Astrocyte (in vitro differentiated cells and primary cell): ENCODE measurements around the gene DPP7. TPM values are rescaled to one million over a fixed set of nuclear protein-coding genes. Genes with fewer than 3 reads are reported as not detected.

Experiments used
- DNase-seq: peaks from one replicate; pipeline ENCODE4 v3.0.0-alpha.2; 2010; ENCODE audit warnings: low read depth
- FAIRE-seq: peaks from 2 replicates; lab custom pipeline; 2011; peaks lifted over from hg19 to GRCh38; lab: Jason Lieb, UNC
- H2AFZ ChIP-seq: 2 replicates; pipeline ENCODE4 v1.6.0; 2012; ENCODE audit warnings: low read depth, low read length, inconsistent platforms
- H3K27ac ChIP-seq: 2 replicates; pipeline ENCODE4 v1.5.1; 2011; ENCODE audit warnings: low read depth, low read length, inconsistent platforms
- H3K27me3 ChIP-seq: 2 replicates; pipeline ENCODE4 v1.6.0; 2011; ENCODE audit warnings: low read length, inconsistent platforms; ENCODE audit not compliant: insufficient read depth
- H3K36me3 ChIP-seq: 2 replicates; pipeline ENCODE4 v1.5.1; 2011; ENCODE audit warnings: low read length, inconsistent platforms; ENCODE audit not compliant: insufficient read depth
- H3K4me1 ChIP-seq: 2 replicates; pipeline ENCODE4 v1.5.1; 2011; ENCODE audit warnings: low read length, inconsistent platforms; ENCODE audit not compliant: insufficient read depth
- H3K4me2 ChIP-seq: 2 replicates; pipeline ENCODE4 v1.6.0; 2012; ENCODE audit warnings: low read length, inconsistent platforms
- H3K4me3 ChIP-seq: 2 replicates; pipeline ENCODE4 v1.5.1; 2011; ENCODE audit warnings: low read depth, mild to moderate bottlenecking, low read length, inconsistent platforms; ENCODE audit not compliant: insufficient read depth
- H3K79me2 ChIP-seq: 2 replicates; pipeline ENCODE4 v1.6.0; 2012; ENCODE audit warnings: mild to moderate bottlenecking, low read length, inconsistent platforms; ENCODE audit not compliant: insufficient read depth
- H3K9ac ChIP-seq: 2 replicates; pipeline ENCODE4 v1.6.0; 2012; ENCODE audit warnings: mild to moderate bottlenecking, low read length, inconsistent platforms
- H3K9me3 ChIP-seq: 2 replicates; pipeline ENCODE4 v1.5.1; 2012; ENCODE audit warnings: low read depth, mild to moderate bottlenecking, low read length, inconsistent platforms; ENCODE audit not compliant: insufficient read depth
- H4K20me1 ChIP-seq: 2 replicates; pipeline ENCODE4 v1.6.0; 2012; ENCODE audit warnings: low read length, inconsistent platforms; ENCODE audit not compliant: insufficient read depth
- H3K27ac Mint-ChIP-seq: one replicate; pipeline ENCODE4 v1.8.0; 2021; ENCODE audit warnings: mild to moderate bottlenecking, mixed read lengths; ENCODE audit not compliant: unreplicated experiment
- H3K27me3 Mint-ChIP-seq: one replicate; pipeline ENCODE4 v1.8.0; 2021; ENCODE audit warnings: low read depth, mixed read lengths; ENCODE audit not compliant: unreplicated experiment
- H3K36me3 Mint-ChIP-seq: one replicate; pipeline ENCODE4 v1.8.0; 2021; ENCODE audit warnings: low read depth, mixed read lengths; ENCODE audit not compliant: unreplicated experiment
- H3K4me1 Mint-ChIP-seq: one replicate; pipeline ENCODE4 v1.8.0; 2021; ENCODE audit warnings: low read depth, mixed read lengths; ENCODE audit not compliant: unreplicated experiment
- H3K4me3 Mint-ChIP-seq: one replicate; pipeline ENCODE4 v1.8.0; 2021; ENCODE audit warnings: mild to moderate bottlenecking, moderate library complexity, mixed read lengths; ENCODE audit not compliant: unreplicated experiment
- H3K9me3 Mint-ChIP-seq: one replicate; pipeline ENCODE4 v1.8.0; 2021; ENCODE audit warnings: mild to moderate bottlenecking, mixed read lengths; ENCODE audit not compliant: unreplicated experiment
- EZH2 ChIP-seq: IDR thresholded peaks from 2 replicates; pipeline ENCODE4 v1.6.1; 2012; ENCODE audit warnings: mild to moderate bottlenecking, low read length, inconsistent platforms; ENCODE audit not compliant: insufficient read depth
- total RNA-seq: library from RNA; stranded (reverse); gene quantifications from 2 replicates; pipeline ENCODE4 v1.2.1, GENCODE V29; 2021
- TF ChIP-seq, protein P1 (sequence below): IDR thresholded peaks from 2 replicates; pipeline ENCODE4 v1.5.1; 2011; ENCODE audit warnings: low read depth, mild to moderate bottlenecking, inconsistent platforms, low read length, moderate library complexity; ENCODE audit not compliant: insufficient read depth

DPP7 gene
- total RNA-seq, 1 donor from 2014 or later, result 53.8 TPM

GRCh38 chr9:137062384-137062783, 52.1 kb downstream of the DPP7 start:
- Histone ChIP-seq H3K4me3 (no peak overlapping the region), H3K79me2 (no peaks in the 10 kb centered on the region), H2AFZ (no peak overlapping the region), H3K4me1 (no peaks in the 10 kb centered on the region), H4K20me1 (no peaks in the 10 kb centered on the region), H3K9ac (no peak overlapping the region), H3K27me3 (no peaks in the 10 kb centered on the region), H3K27ac (no peak overlapping the region), H3K4me2 (no peak overlapping the region), H3K36me3 (no peaks in the 10 kb centered on the region), H3K9me3 (no peaks in the 10 kb centered on the region)
- DNase-seq (no peak), FAIRE-seq (no peak)
- H3K4me1 Mint-ChIP-seq, result no peaks in the 10 kb centered on the region
- H3K4me3 Mint-ChIP-seq, result no peak overlapping the region
- no peaks in the 10 kb centered on the region for H3K9me3 Mint-ChIP-seq
- H3K27me3 Mint-ChIP-seq, result peaks cover 28% of the 10 kb centered on the region
- TF ChIP-seq EZH2, result no peak
- TF ChIP-seq, protein P1, sequence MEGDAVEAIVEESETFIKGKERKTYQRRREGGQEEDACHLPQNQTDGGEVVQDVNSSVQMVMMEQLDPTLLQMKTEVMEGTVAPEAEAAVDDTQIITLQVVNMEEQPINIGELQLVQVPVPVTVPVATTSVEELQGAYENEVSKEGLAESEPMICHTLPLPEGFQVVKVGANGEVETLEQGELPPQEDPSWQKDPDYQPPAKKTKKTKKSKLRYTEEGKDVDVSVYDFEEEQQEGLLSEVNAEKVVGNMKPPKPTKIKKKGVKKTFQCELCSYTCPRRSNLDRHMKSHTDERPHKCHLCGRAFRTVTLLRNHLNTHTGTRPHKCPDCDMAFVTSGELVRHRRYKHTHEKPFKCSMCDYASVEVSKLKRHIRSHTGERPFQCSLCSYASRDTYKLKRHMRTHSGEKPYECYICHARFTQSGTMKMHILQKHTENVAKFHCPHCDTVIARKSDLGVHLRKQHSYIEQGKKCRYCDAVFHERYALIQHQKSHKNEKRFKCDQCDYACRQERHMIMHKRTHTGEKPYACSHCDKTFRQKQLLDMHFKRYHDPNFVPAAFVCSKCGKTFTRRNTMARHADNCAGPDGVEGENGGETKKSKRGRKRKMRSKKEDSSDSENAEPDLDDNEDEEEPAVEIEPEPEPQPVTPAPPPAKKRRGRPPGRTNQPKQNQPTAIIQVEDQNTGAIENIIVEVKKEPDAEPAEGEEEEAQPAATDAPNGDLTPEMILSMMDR, result no peak
- no peaks in the 10 kb centered on the region for H3K36me3 Mint-ChIP-seq
- no peak overlapping the region for H3K27ac Mint-ChIP-seq

Other genes starting within 250 kb of the DPP7 start
- gene EDF1, start 248.4 kb downstream of the DPP7 start, total RNA-seq, result 364 and 367 TPM in 2 replicates
- gene TRAF2, start 228.2 kb downstream of the DPP7 start, total RNA-seq, result 12.5 and 14.4 TPM in 2 replicates
- gene FBXW5, start 170.0 kb downstream of the DPP7 start, total RNA-seq, result 67.7 and 70.4 TPM in 2 replicates
- 0.77 and 1.6 TPM in 2 replicates for gene C8G, start 169.5 kb downstream of the DPP7 start, total RNA-seq
- gene LCN12, start 162.5 kb downstream of the DPP7 start, total RNA-seq, result not detected in 2 replicates
- 5.0 and 5.6 TPM in 2 replicates for gene PTGDS, start 137.2 kb downstream of the DPP7 start, total RNA-seq
- 0.22 and 0.45 TPM in 2 replicates for gene LCNL1, start 131.7 kb downstream of the DPP7 start, total RNA-seq
- 15.3 and 18.8 TPM in 2 replicates for gene PAXX, start 122.3 kb downstream of the DPP7 start, total RNA-seq
- 0.39 and 0.48 TPM in 2 replicates for gene CLIC3, start 118.2 kb downstream of the DPP7 start, total RNA-seq
- 16.2 and 20.0 TPM in 2 replicates for gene ABCA2, start 86.5 kb downstream of the DPP7 start, total RNA-seq
- not detected in 2 replicates for gene FUT7, start 82.6 kb downstream of the DPP7 start, total RNA-seq
- gene NPDC1, start 68.6 kb downstream of the DPP7 start, total RNA-seq, result 65.9 and 66.8 TPM in 2 replicates
- 0.14 and 0.55 TPM in 2 replicates for gene ENTPD2, start 60.7 kb downstream of the DPP7 start, total RNA-seq
- 0.41 and 0.43 TPM in 2 replicates for gene SAPCD2, start 44.2 kb downstream of the DPP7 start, total RNA-seq
- 4.0 and 4.7 TPM in 2 replicates for gene UAP1L1, start 37.2 kb downstream of the DPP7 start, total RNA-seq
- gene MAN1B1, start 27.7 kb downstream of the DPP7 start, total RNA-seq, result 69.2 and 89.0 TPM in 2 replicates
- gene GRIN1, start 24.4 kb upstream of the DPP7 start, total RNA-seq, result 0.18 TPM in 1 of 2 replicates, not detected in the other
- not detected in 2 replicates for gene LRRC26, start 55.3 kb upstream of the DPP7 start, total RNA-seq
- gene TMEM210, start 57.3 kb upstream of the DPP7 start, total RNA-seq, result not detected in 2 replicates
- gene ANAPC2, start 73.8 kb upstream of the DPP7 start, total RNA-seq, result 39.2 and 39.7 TPM in 2 replicates
- gene SSNA1, start 73.9 kb upstream of the DPP7 start, total RNA-seq, result 49.1 and 52.7 TPM in 2 replicates
- gene TPRN, start 86.0 kb upstream of the DPP7 start, total RNA-seq, result 16.0 and 17.2 TPM in 2 replicates
- 28.7 and 30.9 TPM in 2 replicates for gene TMEM203, start 90.9 kb upstream of the DPP7 start, total RNA-seq
- 13.7 and 14.5 TPM in 2 replicates for gene NDOR1, start 91.0 kb upstream of the DPP7 start, total RNA-seq
- gene RNF208, start 107.5 kb upstream of the DPP7 start, total RNA-seq, result 4.3 and 4.9 TPM in 2 replicates
- gene CYSRT1, start 110.4 kb upstream of the DPP7 start, total RNA-seq, result 1.2 and 1.3 TPM in 2 replicates
- 0.17 TPM in 1 of 2 replicates, not detected in the other for gene RNF224, start 112.8 kb upstream of the DPP7 start, total RNA-seq
- 0.09 TPM in 1 of 2 replicates, not detected in the other for gene SLC34A3, start 116.2 kb upstream of the DPP7 start, total RNA-seq
- 188 and 218 TPM in 2 replicates for gene TUBB4B, start 126.6 kb upstream of the DPP7 start, total RNA-seq
- not detected in 2 replicates for gene STPG3, start 136.6 kb upstream of the DPP7 start, total RNA-seq
- 45.8 and 48.9 TPM in 2 replicates for gene NELFB, start 140.6 kb upstream of the DPP7 start, total RNA-seq
- gene TOR4A, start 163.0 kb upstream of the DPP7 start, total RNA-seq, result 10.8 and 11.8 TPM in 2 replicates
- 6.9 and 7.3 TPM in 2 replicates for gene NRARP, start 187.5 kb upstream of the DPP7 start, total RNA-seq